Measurements from ENCODE around the gene PLSCR3. TPM values are rescaled to one million over a fixed set of nuclear protein-coding genes. Genes with fewer than 3 reads are reported as not detected.

PLSCR3 gene
- total RNA-seq, 6 experiments from 2014 or later: 85.6 to 114 (median 98.5) TPM

DNA sequence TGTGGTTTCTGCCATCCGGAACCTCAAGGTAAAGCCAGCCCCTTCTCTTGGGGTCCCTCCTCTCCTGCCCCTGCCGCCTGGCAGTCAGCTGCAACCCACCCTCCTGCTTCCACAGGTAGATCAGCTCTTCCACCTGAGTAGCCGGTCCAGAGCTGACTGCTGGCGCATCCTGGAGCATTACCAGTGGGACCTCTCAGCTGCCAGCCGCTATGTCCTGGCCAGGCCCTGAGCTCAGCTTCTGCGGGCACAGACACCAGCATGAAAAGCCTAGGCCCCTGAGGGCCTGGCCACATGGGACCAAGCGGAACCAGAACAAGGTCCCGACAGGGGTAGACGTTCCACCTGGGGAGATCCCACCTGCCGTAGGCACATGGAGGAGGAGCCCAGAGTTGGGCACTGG lies 5.5 kb downstream of the PLSCR3 start:
- no peaks in the 10 kb centered on the region for H3K9me3 Mint-ChIP-seq
- H3K4me3 Mint-ChIP-seq: no peak overlapping the region
- no peaks in the 10 kb centered on the region; the same call in 1 of the 2 replicates for H3K27me3 Mint-ChIP-seq (ENCODE audit: insufficient read depth)
- TF ChIP-seq, protein P1, sequence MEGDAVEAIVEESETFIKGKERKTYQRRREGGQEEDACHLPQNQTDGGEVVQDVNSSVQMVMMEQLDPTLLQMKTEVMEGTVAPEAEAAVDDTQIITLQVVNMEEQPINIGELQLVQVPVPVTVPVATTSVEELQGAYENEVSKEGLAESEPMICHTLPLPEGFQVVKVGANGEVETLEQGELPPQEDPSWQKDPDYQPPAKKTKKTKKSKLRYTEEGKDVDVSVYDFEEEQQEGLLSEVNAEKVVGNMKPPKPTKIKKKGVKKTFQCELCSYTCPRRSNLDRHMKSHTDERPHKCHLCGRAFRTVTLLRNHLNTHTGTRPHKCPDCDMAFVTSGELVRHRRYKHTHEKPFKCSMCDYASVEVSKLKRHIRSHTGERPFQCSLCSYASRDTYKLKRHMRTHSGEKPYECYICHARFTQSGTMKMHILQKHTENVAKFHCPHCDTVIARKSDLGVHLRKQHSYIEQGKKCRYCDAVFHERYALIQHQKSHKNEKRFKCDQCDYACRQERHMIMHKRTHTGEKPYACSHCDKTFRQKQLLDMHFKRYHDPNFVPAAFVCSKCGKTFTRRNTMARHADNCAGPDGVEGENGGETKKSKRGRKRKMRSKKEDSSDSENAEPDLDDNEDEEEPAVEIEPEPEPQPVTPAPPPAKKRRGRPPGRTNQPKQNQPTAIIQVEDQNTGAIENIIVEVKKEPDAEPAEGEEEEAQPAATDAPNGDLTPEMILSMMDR (IDR thresholded peaks at IDR 0.05): no peak
- no peaks in the 10 kb centered on the region for H3K4me1 Mint-ChIP-seq (ENCODE audit: low read depth)
- H3K27ac Mint-ChIP-seq: no peak overlapping the region
- H3K36me3 Mint-ChIP-seq (ENCODE audit: low read depth): peaks cover 9% of the 10 kb centered on the region; the same call in 1 of the 2 replicates
- no peak for DNase-seq

DNA sequence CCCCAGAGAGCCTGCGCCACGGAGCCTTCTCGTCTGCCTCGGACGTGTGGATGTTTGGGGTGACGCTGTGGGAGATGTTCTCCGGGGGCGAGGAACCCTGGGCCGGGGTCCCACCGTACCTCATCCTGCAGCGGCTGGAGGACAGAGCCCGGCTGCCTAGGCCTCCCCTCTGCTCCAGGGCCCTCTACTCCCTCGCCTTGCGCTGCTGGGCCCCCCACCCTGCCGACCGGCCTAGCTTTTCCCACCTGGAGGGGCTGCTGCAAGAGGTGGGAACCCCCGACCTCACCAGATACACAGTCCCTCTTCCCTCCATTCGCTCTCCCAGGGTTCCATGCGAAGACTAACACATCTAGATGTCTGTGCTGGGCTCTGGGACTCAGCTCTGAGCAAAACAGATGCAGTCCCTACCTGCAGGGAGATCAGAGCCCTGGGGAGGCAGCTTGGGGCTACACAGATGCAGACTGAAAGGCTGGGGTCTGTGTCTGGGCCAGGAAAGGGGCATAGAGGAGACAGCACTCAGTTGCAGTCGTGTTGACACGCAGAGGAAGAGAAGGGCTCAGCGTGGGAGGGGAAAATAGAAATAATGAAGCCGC lies 9.7 kb downstream of the PLSCR3 start:
- H3K27me3 Mint-ChIP-seq (ENCODE audit: insufficient read depth): peaks cover 14% of the 10 kb centered on the region
- no peak overlapping the region; the same call in 1 of the 2 replicates for H3K4me3 Mint-ChIP-seq
- peaks cover 6% of the 10 kb centered on the region for H3K4me1 Mint-ChIP-seq (ENCODE audit: low read depth)
- no peak for DNase-seq
- peaks cover 4% of the 10 kb centered on the region; the same call in 1 of the 2 replicates for H3K36me3 Mint-ChIP-seq (ENCODE audit: low read depth)
- TF ChIP-seq, protein P1 (IDR thresholded peaks at IDR 0.05): no peak
- H3K27ac Mint-ChIP-seq: no peak overlapping the region
- peaks cover 4% of the 10 kb centered on the region; the same call in 1 of the 2 replicates for H3K9me3 Mint-ChIP-seq

DNA sequence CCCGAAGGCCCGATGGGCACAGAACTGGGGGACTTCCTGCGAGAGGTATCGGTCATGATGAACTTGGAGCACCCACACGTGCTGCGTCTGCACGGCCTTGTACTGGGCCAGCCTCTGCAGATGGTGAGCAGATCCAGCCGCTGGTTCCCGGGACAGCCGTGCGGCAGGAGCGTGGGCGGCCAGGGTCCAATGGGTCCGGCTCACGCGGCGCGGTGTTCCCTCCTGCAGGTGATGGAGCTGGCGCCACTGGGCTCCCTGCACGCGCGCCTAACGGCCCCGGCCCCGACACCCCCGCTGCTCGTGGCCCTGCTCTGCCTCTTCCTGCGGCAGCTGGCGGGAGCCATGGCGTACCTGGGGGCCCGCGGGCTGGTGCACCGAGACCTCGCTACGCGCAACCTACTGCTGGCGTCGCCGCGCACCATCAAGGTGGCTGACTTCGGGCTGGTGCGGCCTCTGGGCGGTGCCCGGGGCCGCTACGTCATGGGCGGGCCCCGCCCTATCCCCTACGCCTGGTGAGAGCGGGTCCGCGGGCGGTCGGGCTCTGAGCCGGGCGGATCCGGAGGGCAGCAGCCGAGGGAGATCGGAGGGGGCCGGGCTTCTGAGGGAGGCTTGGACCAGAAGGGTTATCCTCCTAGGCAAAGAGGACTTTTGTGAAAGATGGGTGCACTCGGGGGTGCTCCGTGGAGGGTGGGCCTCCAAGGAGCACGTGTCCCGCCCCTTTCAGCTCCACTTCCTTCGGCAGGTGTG lies 10.4 kb downstream of the PLSCR3 start:
- peaks cover 18% of the 10 kb centered on the region for H3K27me3 Mint-ChIP-seq (ENCODE audit: insufficient read depth)
- no peak overlapping the region for H3K27ac Mint-ChIP-seq
- peaks cover 11% of the 10 kb centered on the region for H3K9me3 Mint-ChIP-seq
- peaks cover 10% of the 10 kb centered on the region for H3K36me3 Mint-ChIP-seq (ENCODE audit: low read depth)
- H3K4me3 Mint-ChIP-seq: peak overlapping the region; percentile 37; the same call in 1 of the 2 replicates
- DNase-seq: no peak
- TF ChIP-seq, protein P1 (IDR thresholded peaks at IDR 0.05): no peak
- H3K4me1 Mint-ChIP-seq (ENCODE audit: low read depth): peaks cover 6% of the 10 kb centered on the region

DNA sequence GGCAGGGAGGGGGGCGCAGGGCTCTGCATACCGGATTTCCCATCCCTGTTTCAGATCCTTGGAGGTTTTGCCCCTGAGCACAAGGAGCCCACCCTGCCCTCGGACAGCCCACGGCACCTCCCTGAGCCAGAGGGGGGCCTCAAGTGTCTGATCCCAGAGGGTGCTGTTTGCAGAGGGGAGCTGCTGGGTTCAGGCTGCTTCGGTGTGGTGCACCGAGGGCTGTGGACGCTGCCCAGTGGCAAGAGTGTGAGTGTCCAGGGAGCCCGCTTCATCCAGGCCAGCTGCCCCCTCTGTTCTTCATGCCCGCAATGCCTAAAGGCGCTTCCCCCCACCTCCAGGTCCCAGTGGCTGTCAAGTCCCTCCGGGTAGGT lies 11.0 kb downstream of the PLSCR3 start:
- no peak overlapping the region for H3K27ac Mint-ChIP-seq
- H3K27me3 Mint-ChIP-seq (ENCODE audit: insufficient read depth): peaks cover 18% of the 10 kb centered on the region
- peaks cover 11% of the 10 kb centered on the region for H3K36me3 Mint-ChIP-seq (ENCODE audit: low read depth)
- TF ChIP-seq, protein P1 (IDR thresholded peaks at IDR 0.05): no peak
- peaks cover 6% of the 10 kb centered on the region for H3K4me1 Mint-ChIP-seq (ENCODE audit: low read depth)
- H3K9me3 Mint-ChIP-seq: peaks cover 11% of the 10 kb centered on the region
- no peak for DNase-seq
- no peak overlapping the region for H3K4me3 Mint-ChIP-seq

DNA sequence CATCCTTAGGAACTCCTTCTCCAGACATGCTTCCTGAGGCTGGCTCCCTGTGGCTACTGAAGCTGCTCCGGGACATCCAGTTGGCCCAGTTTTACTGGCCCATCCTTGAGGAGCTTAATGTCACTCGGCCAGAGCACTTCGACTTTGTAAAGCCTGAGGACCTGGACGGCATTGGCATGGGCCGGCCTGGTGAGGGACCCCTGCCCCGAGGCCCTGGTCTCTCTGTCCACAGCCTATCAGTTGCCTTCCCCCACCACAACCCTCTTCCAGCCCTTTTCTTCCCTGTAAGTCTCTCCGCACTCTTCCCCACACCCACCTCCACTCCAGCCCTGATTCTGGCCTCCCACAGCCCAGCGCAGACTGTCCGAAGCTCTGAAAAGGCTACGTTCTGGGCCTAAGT lies 11.4 kb downstream of the PLSCR3 start:
- no peak overlapping the region for H3K27ac Mint-ChIP-seq
- TF ChIP-seq, protein P1 (IDR thresholded peaks at IDR 0.05): no peak
- no peak for DNase-seq
- H3K4me1 Mint-ChIP-seq (ENCODE audit: low read depth): peaks cover 6% of the 10 kb centered on the region
- H3K4me3 Mint-ChIP-seq: no peak overlapping the region
- H3K27me3 Mint-ChIP-seq (ENCODE audit: insufficient read depth): peaks cover 19% of the 10 kb centered on the region
- H3K36me3 Mint-ChIP-seq (ENCODE audit: low read depth): peaks cover 11% of the 10 kb centered on the region
- H3K9me3 Mint-ChIP-seq: peaks cover 11% of the 10 kb centered on the region
